Measurements from ENCODE around the gene SRSF1.

Gene SRSF1, protein sequence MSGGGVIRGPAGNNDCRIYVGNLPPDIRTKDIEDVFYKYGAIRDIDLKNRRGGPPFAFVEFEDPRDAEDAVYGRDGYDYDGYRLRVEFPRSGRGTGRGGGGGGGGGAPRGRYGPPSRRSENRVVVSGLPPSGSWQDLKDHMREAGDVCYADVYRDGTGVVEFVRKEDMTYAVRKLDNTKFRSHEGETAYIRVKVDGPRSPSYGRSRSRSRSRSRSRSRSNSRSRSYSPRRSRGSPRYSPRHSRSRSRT

DNA sequence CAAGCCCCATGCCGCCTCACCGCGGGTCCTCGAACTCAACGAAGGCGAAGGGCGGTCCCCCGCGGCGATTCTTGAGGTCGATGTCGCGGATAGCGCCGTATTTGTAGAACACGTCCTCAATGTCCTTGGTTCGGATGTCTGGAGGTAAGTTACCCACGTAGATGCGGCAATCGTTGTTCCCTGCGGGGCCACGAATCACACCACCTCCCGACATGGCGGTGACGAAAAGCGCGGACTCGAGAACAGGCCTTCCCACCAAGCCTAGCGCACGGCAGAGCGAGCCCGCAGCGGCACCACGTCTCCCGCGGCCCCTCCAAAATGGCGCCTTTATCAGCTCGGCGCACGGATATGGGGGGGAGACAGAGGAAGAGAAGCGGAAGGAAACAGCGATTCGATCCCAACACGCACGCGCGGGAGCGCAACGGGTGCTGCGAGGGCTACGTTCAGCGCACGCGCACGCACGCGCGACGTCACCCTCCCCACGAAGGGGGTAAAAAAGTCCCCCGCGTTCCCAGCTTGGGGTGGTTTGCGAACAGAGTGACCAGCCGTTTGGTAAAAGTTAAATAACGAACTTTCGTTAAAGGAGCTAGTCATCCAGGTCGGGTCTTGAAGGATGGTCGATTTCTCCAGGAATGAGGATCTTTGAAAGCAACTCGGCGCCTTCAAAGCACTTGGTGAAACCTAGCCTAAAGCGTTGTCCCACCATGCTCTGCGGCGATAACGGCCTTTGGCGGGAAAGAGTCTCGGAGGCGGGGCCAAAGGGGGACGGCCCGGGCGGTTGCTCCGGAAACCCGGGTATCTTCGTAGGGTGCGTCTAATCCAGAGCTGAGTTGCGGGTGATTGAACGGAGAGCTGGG lies at the start of gene SRSF1:
Gene SRSF1, minus strand, starts transcription at position 323 of the 857 bp plus-strand sequence. Its CDS starts 109 bp downstream, at position 214.
- DNase-seq (ENCODE audit: insufficient read length, low spot score) (peak; percentile 70), FAIRE-seq (no peak)
- no peak for TF ChIP-seq CTCF (IDR thresholded peaks at IDR 0.05; ENCODE audit: insufficient read depth, missing control alignments)

GRCh38 chr17:58056476-58056875 lies 49.4 kb upstream of the SRSF1 start:
- no peak for TF ChIP-seq CTCF (IDR thresholded peaks at IDR 0.05; ENCODE audit: insufficient read depth, missing control alignments)
- DNase-seq (ENCODE audit: insufficient read length, low spot score) (no peak), FAIRE-seq (no peak)

- DNase-seq (ENCODE audit: insufficient read length, low spot score) (no peak), FAIRE-seq (no peak)
- TF ChIP-seq CTCF (IDR thresholded peaks at IDR 0.05; ENCODE audit: insufficient read depth, missing control alignments), result no peak
Observed at GRCh38 chr17:58054641-58055040, 47.6 kb upstream of the SRSF1 start.

DNA sequence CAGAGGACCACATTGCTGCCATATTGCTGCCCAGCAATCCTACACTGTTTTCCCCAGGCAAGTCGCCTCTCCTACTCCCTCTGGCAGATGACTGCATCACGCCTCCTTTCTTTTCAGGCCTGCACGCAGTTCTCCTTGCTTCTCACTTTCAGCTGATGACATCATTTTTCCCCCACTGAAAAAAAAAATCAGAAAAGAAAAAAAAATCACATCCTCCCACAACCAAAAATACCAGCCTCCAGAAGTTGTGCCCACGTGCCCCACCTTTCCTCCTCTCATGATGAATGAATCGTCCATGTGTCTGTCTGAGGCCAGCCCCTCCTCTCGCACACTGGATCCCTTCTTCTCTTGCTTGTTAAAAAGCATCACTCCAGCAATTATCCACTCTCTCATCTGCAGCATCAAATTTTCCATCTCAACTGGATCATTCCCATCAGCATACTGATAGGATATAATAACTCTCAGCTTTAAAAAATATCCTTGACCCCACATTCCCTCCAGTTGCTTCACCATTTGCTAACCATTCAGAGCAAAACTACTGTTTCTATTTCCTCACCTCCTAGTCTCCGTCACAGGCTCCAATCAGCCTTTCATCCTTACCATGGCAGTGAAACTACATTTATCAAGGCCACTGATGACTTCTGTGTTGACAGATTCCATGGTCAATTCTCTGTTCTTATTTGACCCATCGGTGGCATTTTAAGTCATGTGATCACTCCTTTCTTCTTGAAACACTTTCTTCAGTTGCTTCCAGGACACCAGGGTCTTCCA lies 46.1 kb upstream of the SRSF1 start:
- no peak for FAIRE-seq
- no peak for DNase-seq (ENCODE audit: insufficient read length, low spot score)

GRCh38 chr17:58052407-58052806 lies 45.4 kb upstream of the SRSF1 start:
- FAIRE-seq (no peak), DNase-seq (ENCODE audit: insufficient read length, low spot score) (no peak)
- no peak for TF ChIP-seq CTCF (IDR thresholded peaks at IDR 0.05; ENCODE audit: insufficient read depth, missing control alignments)

More for the DNA sequence above, 46.1 kb upstream of the SRSF1 start:
- no peak for TF ChIP-seq CTCF (IDR thresholded peaks at IDR 0.05; ENCODE audit: insufficient read depth, missing control alignments)

DNA sequence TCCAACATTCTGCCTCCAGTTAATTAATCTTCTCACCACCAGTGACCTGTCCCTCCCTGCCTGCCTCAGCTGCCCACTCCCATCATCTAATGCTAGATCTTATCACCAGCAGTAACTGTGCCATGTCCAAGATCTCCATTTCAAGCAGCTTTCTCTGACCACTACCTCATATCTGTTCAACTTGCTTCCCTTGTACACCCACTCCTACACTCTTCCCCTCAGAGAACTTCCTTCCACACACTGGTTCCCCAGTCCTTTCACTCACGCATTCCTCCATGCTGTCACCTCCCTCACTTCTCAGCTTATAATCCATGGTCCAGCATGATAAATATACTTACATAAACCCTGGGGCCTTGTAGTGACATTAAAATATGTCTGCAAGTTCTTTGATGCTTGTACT lies 44.4 kb upstream of the SRSF1 start:
- no peak for TF ChIP-seq CTCF (IDR thresholded peaks at IDR 0.05; ENCODE audit: insufficient read depth, missing control alignments)
- FAIRE-seq, result no peak
- no peak for DNase-seq (ENCODE audit: insufficient read length, low spot score)
